GM12873 (cell line): ENCODE measurements around the gene AXL.

ENCODE experiments used
- CTCF ChIP-seq: IDR thresholded peaks from 2 replicates; pipeline ENCODE4 v1.5.1; 2012; ENCODE audit warnings: low read depth, mild to moderate bottlenecking, moderate library complexity, low read length, control low read depth; ENCODE audit not compliant: insufficient read depth; ENCODE audit errors: missing control alignments

The AXL gene

GRCh38 chr19:41274802-41275201, 55.8 kb downstream of the AXL start:
- no peak for TF ChIP-seq CTCF

- no peak for TF ChIP-seq CTCF
Measured at GRCh38 chr19:41276231-41276630, 57.2 kb downstream of the AXL start.

- no peak for TF ChIP-seq CTCF
Measured at GRCh38 chr19:41278478-41278877, 59.5 kb downstream of the AXL start.

GRCh38 chr19:41288673-41289530, 69.9 kb downstream of the AXL start:
- TF ChIP-seq CTCF: no peak

- TF ChIP-seq CTCF: no peak
Measured at GRCh38 chr19:41294393-41294792, 75.4 kb downstream of the AXL start.

- no peak for TF ChIP-seq CTCF
Measured at GRCh38 chr19:41295499-41295898, 76.5 kb downstream of the AXL start.

- no peak for TF ChIP-seq CTCF
Measured at GRCh38 chr19:41296433-41296871, 77.4 kb downstream of the AXL start.
